ENCODE data around the gene MCCD1. TPM values are rescaled to one million over a fixed set of nuclear protein-coding genes. Genes with fewer than 3 reads are reported as not detected.

The MCCD1 gene
- total RNA-seq, 1 donor from 2014 or later, result not detected

GRCh38 chr6:31531771-31532643 lies 3.2 kb downstream of the MCCD1 start:
- no peaks in the 10 kb centered on the region for H3K9me3 Mint-ChIP-seq (ENCODE audit: low read depth)
- no peak for DNase-seq (ENCODE audit: low spot score, unreplicated experiment)
- H3K27me3 Mint-ChIP-seq, result no peaks in the 10 kb centered on the region
- H3K27ac Mint-ChIP-seq, result peak overlapping the region; percentile 73
- peaks cover 39% of the 10 kb centered on the region for H3K36me3 Mint-ChIP-seq (ENCODE audit: insufficient read depth)
- peaks cover 8% of the 10 kb centered on the region for H3K4me1 Mint-ChIP-seq (ENCODE audit: low read depth)
- H3K4me3 Mint-ChIP-seq (ENCODE audit: low read depth), result no peak overlapping the region
- no peak for TF ChIP-seq CTCF (IDR thresholded peaks at IDR 0.05; ENCODE audit: unreplicated experiment)

- peak overlapping the region; percentile 73 for H3K27ac Mint-ChIP-seq
- H3K9me3 Mint-ChIP-seq (ENCODE audit: low read depth), result no peaks in the 10 kb centered on the region
- TF ChIP-seq CTCF (IDR thresholded peaks at IDR 0.05; ENCODE audit: unreplicated experiment), result no peak
- H3K4me3 Mint-ChIP-seq (ENCODE audit: low read depth), result no peak overlapping the region
- H3K36me3 Mint-ChIP-seq (ENCODE audit: insufficient read depth), result peaks cover 42% of the 10 kb centered on the region
- no peaks in the 10 kb centered on the region for H3K27me3 Mint-ChIP-seq
- H3K4me1 Mint-ChIP-seq (ENCODE audit: low read depth), result peaks cover 8% of the 10 kb centered on the region
- no peak for DNase-seq (ENCODE audit: low spot score, unreplicated experiment)
Measured at GRCh38 chr6:31532644-31533454, 4.1 kb downstream of the MCCD1 start.

- H3K36me3 Mint-ChIP-seq (ENCODE audit: insufficient read depth), result peaks cover 45% of the 10 kb centered on the region
- TF ChIP-seq CTCF (IDR thresholded peaks at IDR 0.05; ENCODE audit: unreplicated experiment), result no peak
- H3K4me3 Mint-ChIP-seq (ENCODE audit: low read depth), result no peak overlapping the region
- no peaks in the 10 kb centered on the region for H3K9me3 Mint-ChIP-seq (ENCODE audit: low read depth)
- no peaks in the 10 kb centered on the region for H3K27me3 Mint-ChIP-seq
- no peak overlapping the region for H3K27ac Mint-ChIP-seq
- H3K4me1 Mint-ChIP-seq (ENCODE audit: low read depth), result peaks cover 10% of the 10 kb centered on the region
- no peak for DNase-seq (ENCODE audit: low spot score, unreplicated experiment)
Measured at GRCh38 chr6:31533455-31533841, 4.7 kb downstream of the MCCD1 start.

- Mint-ChIP-seq H3K4me3 (ENCODE audit: low read depth) (no peak overlapping the region), H3K9me3 (ENCODE audit: low read depth) (no peaks in the 10 kb centered on the region), H3K27me3 (no peaks in the 10 kb centered on the region), H3K4me1 (ENCODE audit: low read depth) (peaks cover 16% of the 10 kb centered on the region), H3K27ac (peak overlapping the region; percentile 14), H3K36me3 (ENCODE audit: insufficient read depth) (peaks cover 51% of the 10 kb centered on the region)
- no peak for TF ChIP-seq CTCF (IDR thresholded peaks at IDR 0.05; ENCODE audit: unreplicated experiment)
- no peak for DNase-seq (ENCODE audit: low spot score, unreplicated experiment)
Measured at GRCh38 chr6:31534011-31534410, 5.2 kb downstream of the MCCD1 start.

- TF ChIP-seq CTCF (IDR thresholded peaks at IDR 0.05; ENCODE audit: unreplicated experiment), result no peak
- Mint-ChIP-seq H3K4me3 (ENCODE audit: low read depth) (no peak overlapping the region), H3K27ac (no peak overlapping the region), H3K4me1 (ENCODE audit: low read depth) (peaks cover 18% of the 10 kb centered on the region), H3K27me3 (no peaks in the 10 kb centered on the region), H3K36me3 (ENCODE audit: insufficient read depth) (peaks cover 56% of the 10 kb centered on the region), H3K9me3 (ENCODE audit: low read depth) (no peaks in the 10 kb centered on the region)
- DNase-seq (ENCODE audit: low spot score, unreplicated experiment), result no peak
Measured at GRCh38 chr6:31534521-31535040, 5.8 kb downstream of the MCCD1 start.

Data from progenitor cell of endocrine pancreas (in vitro differentiated cells).